NB4 (cell line): ENCODE results near the gene KLF6.

Experiments
- CTCF ChIP-seq: IDR thresholded peaks from one replicate; pipeline ENCODE4 v1.5.1; 2012; ENCODE audit warnings: low read depth, low read length
- POLR2A ChIP-seq: IDR thresholded peaks from 2 replicates; pipeline ENCODE4 v1.6.1; 2011; ENCODE audit warnings: mild to moderate bottlenecking; ENCODE audit not compliant: insufficient read length; ENCODE audit errors: extremely low read depth

GRCh38 chr10:3833046-3833445, 48.0 kb upstream of the KLF6 start:
- no peak for TF ChIP-seq POLR2A
- no peak for TF ChIP-seq CTCF
